ENCODE results near the gene MYADM.
A peak's percentile ranks its signal among the peaks of the same experiment; 100 is the strongest.

MYADM gene

GRCh38 chr19:53879140-53880081, 11.7 kb downstream of the MYADM start (continued):
- TF ChIP-seq, protein P1, sequence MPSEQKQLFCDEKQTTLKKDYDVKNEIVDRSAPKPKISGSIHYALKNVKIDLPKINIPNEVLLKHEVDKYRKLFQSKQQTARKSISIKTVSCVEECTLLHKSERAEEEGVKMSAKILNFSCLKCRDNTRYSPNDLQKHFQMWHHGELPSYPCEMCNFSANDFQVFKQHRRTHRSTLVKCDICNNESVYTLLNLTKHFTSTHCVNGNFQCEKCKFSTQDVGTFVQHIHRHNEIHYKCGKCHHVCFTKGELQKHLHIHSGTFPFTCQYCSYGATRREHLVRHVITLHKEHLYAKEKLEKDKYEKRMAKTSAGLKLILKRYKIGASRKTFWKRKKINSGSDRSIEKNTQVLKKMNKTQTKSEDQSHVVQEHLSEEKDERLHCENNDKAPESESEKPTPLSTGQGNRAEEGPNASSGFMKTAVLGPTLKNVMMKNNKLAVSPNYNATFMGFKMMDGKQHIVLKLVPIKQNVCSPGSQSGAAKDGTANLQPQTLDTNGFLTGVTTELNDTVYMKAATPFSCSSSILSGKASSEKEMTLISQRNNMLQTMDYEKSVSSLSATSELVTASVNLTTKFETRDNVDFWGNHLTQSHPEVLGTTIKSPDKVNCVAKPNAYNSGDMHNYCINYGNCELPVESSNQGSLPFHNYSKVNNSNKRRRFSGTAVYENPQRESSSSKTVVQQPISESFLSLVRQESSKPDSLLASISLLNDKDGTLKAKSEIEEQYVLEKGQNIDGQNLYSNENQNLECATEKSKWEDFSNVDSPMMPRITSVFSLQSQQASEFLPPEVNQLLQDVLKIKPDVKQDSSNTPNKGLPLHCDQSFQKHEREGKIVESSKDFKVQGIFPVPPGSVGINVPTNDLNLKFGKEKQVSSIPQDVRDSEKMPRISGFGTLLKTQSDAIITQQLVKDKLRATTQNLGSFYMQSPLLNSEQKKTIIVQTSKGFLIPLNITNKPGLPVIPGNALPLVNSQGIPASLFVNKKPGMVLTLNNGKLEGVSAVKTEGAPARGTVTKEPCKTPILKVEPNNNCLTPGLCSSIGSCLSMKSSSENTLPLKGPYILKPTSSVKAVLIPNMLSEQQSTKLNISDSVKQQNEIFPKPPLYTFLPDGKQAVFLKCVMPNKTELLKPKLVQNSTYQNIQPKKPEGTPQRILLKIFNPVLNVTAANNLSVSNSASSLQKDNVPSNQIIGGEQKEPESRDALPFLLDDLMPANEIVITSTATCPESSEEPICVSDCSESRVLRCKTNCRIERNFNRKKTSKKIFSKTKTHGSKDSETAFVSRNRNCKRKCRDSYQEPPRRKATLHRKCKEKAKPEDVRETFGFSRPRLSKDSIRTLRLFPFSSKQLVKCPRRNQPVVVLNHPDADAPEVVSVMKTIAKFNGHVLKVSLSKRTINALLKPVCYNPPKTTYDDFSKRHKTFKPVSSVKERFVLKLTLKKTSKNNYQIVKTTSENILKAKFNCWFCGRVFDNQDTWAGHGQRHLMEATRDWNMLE (tag by site-specific recombination; conservative IDR thresholded peaks at IDR 0.05; ENCODE audit: low read depth): no peak
- TF ChIP-seq ZNF324 (tag by site-specific recombination; IDR thresholded peaks at IDR 0.05) (no peak), ZNF335 (tag by site-specific recombination; conservative IDR thresholded peaks at IDR 0.05) (peak; percentile 73), PBX3 (CRISPR knock-in tag; IDR thresholded peaks at IDR 0.05) (peak; percentile 80; the same call in 1 of the 2 replicates), ZNF792 (tag by site-specific recombination; IDR thresholded peaks at IDR 0.05) (no peak), ZSCAN18 (tag by site-specific recombination; IDR thresholded peaks at IDR 0.05) (no peak), SALL2 (tag by site-specific recombination; IDR thresholded peaks at IDR 0.05; ENCODE audit: borderline replicate concordance) (no peak), ZNF292 (tag by site-specific recombination; IDR thresholded peaks at IDR 0.05; ENCODE audit: borderline replicate concordance, low read depth) (no peak), ZNF174 (tag by site-specific recombination; IDR thresholded peaks at IDR 0.05) (no peak), ZNF610 (tag by site-specific recombination; IDR thresholded peaks at IDR 0.05; ENCODE audit: borderline replicate concordance) (no peak), ZNF514 (tag by site-specific recombination; IDR thresholded peaks at IDR 0.05) (no peak), ZNF175 (tag by site-specific recombination; IDR thresholded peaks at IDR 0.05) (no peak), ZEB2 (tag by site-specific recombination; IDR thresholded peaks at IDR 0.05) (no peak), ZNF157 (tag by site-specific recombination; IDR thresholded peaks at IDR 0.05) (no peak), ZNF2 (tag by site-specific recombination; IDR thresholded peaks at IDR 0.05) (no peak), RBAK (tag by site-specific recombination; IDR thresholded peaks at IDR 0.05) (no peak), ZNF530 (tag by site-specific recombination; IDR thresholded peaks at IDR 0.05; ENCODE audit: low read depth) (no peak), BCL11A (tag by site-specific recombination; IDR thresholded peaks at IDR 0.05; ENCODE audit: low read depth) (0 out of 2 replicates have a peak, but pooled peaks have one; percentile 28), SCRT1 (tag by site-specific recombination; IDR thresholded peaks at IDR 0.05; ENCODE audit: borderline replicate concordance) (no peak)
- TF ChIP-seq, protein P2, sequence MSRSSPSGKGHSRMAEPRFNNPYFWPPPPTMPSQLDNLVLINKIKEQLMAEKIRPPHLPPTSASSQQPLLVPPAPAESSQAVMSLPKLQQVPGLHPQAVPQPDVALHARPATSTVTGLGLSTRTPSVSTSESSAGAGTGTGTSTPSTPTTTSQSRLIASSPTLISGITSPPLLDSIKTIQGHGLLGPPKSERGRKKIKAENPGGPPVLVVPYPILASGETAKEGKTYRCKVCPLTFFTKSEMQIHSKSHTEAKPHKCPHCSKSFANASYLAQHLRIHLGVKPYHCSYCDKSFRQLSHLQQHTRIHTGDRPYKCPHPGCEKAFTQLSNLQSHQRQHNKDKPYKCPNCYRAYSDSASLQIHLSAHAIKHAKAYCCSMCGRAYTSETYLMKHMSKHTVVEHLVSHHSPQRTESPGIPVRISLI (tag by site-specific recombination; IDR thresholded peaks at IDR 0.05): no peak
- TF ChIP-seq, protein P3, sequence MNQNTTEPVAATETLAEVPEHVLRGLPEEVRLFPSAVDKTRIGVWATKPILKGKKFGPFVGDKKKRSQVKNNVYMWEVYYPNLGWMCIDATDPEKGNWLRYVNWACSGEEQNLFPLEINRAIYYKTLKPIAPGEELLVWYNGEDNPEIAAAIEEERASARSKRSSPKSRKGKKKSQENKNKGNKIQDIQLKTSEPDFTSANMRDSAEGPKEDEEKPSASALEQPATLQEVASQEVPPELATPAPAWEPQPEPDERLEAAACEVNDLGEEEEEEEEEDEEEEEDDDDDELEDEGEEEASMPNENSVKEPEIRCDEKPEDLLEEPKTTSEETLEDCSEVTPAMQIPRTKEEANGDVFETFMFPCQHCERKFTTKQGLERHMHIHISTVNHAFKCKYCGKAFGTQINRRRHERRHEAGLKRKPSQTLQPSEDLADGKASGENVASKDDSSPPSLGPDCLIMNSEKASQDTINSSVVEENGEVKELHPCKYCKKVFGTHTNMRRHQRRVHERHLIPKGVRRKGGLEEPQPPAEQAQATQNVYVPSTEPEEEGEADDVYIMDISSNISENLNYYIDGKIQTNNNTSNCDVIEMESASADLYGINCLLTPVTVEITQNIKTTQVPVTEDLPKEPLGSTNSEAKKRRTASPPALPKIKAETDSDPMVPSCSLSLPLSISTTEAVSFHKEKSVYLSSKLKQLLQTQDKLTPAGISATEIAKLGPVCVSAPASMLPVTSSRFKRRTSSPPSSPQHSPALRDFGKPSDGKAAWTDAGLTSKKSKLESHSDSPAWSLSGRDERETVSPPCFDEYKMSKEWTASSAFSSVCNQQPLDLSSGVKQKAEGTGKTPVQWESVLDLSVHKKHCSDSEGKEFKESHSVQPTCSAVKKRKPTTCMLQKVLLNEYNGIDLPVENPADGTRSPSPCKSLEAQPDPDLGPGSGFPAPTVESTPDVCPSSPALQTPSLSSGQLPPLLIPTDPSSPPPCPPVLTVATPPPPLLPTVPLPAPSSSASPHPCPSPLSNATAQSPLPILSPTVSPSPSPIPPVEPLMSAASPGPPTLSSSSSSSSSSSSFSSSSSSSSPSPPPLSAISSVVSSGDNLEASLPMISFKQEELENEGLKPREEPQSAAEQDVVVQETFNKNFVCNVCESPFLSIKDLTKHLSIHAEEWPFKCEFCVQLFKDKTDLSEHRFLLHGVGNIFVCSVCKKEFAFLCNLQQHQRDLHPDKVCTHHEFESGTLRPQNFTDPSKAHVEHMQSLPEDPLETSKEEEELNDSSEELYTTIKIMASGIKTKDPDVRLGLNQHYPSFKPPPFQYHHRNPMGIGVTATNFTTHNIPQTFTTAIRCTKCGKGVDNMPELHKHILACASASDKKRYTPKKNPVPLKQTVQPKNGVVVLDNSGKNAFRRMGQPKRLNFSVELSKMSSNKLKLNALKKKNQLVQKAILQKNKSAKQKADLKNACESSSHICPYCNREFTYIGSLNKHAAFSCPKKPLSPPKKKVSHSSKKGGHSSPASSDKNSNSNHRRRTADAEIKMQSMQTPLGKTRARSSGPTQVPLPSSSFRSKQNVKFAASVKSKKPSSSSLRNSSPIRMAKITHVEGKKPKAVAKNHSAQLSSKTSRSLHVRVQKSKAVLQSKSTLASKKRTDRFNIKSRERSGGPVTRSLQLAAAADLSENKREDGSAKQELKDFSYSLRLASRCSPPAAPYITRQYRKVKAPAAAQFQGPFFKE (tag by site-specific recombination; IDR thresholded peaks at IDR 0.05; ENCODE audit: borderline replicate concordance): no peak
- TF ChIP-seq, protein P4, sequence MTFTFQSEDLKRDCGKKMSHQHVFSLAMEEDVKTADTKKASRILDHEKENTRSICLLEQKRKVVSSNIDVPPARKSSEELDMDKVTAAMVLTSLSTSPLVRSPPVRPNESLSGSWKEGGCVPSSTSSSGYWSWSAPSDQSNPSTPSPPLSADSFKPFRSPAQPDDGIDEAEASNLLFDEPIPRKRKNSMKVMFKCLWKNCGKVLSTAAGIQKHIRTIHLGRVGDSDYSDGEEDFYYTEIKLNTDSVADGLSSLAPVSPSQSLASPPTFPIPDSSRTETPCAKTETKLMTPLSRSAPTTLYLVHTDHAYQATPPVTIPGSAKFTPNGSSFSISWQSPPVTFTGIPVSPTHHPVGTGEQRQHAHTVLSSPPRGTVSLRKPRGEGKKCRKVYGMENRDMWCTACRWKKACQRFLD (tag by site-specific recombination; IDR thresholded peaks at IDR 0.05): no peak
